OCI-LY1 (cell line): ENCODE measurements around the gene ACAN.

Experiments used
- H2AFZ ChIP-seq: fragments of 200-600 bp; sonication (generic), shearing (Covaris generic); 2 replicates; pipeline ENCODE4 v1.6.0; 2014; ENCODE audit warnings: antibody characterized with exemption, mild to moderate bottlenecking, low read length
- H3F3A ChIP-seq: fragments of 200-600 bp; sonication (generic), shearing (Covaris generic); 2 replicates; pipeline ENCODE4 v1.6.0; 2014; ENCODE audit warnings: mild to moderate bottlenecking, antibody characterized with exemption, low read length, moderate library complexity; ENCODE audit not compliant: insufficient read depth
- H3K27ac ChIP-seq: fragments of 200-600 bp; sonication (generic); 2 replicates; pipeline ENCODE4 v1.5.1; 2014; ENCODE audit warnings: low read length, mixed run types, mild to moderate bottlenecking, low read depth; ENCODE audit not compliant: poor library complexity, severe bottlenecking
- H3K27me3 ChIP-seq: fragments of 200-600 bp; sonication (generic); 2 replicates; pipeline ENCODE4 v1.6.0; 2014; ENCODE audit warnings: antibody characterized with exemption, mild to moderate bottlenecking, low read length, moderate library complexity; ENCODE audit not compliant: insufficient read depth
- H3K36me3 ChIP-seq: fragments of 200-600 bp; sonication (generic); 2 replicates; pipeline ENCODE4 v1.6.1; 2014; ENCODE audit warnings: mild to moderate bottlenecking, antibody characterized with exemption, low read length, moderate library complexity, mixed read lengths; ENCODE audit not compliant: insufficient read depth
- H3K4me1 ChIP-seq: fragments of 200-600 bp; sonication (generic); 2 replicates; pipeline ENCODE4 v1.5.1; 2014; ENCODE audit warnings: mild to moderate bottlenecking, low read length, moderate library complexity; ENCODE audit not compliant: insufficient read depth, severe bottlenecking
- H3K4me2 ChIP-seq: fragments of 200-600 bp; sonication (generic), shearing (Covaris generic); 2 replicates; pipeline ENCODE4 v1.6.1; 2014; ENCODE audit warnings: low read length
- H3K4me3 ChIP-seq: fragments of 200-600 bp; sonication (generic); 2 replicates; pipeline ENCODE4 v1.5.1; 2014; ENCODE audit warnings: low read length, low read depth, mild to moderate bottlenecking, mixed read lengths; ENCODE audit not compliant: poor library complexity, severe bottlenecking
- H3K79me2 ChIP-seq: fragments of 200-600 bp; shearing (Covaris generic); 2 replicates; pipeline ENCODE4 v1.6.1; 2016; ENCODE audit warnings: mixed run types, low read length, mixed read lengths; ENCODE audit not compliant: insufficient read depth
- H3K9ac ChIP-seq: fragments of 200-600 bp; sonication (generic), shearing (Covaris generic); 2 replicates; pipeline ENCODE4 v1.6.1; 2014; ENCODE audit warnings: mild to moderate bottlenecking, low read length, mixed read lengths
- H3K9me2 ChIP-seq: fragments of 200-600 bp; sonication (generic), shearing (Covaris generic); 2 replicates; pipeline ENCODE4 v1.6.1; 2014; ENCODE audit warnings: low read depth, mild to moderate bottlenecking, low read length, mixed read lengths
- H3K9me3 ChIP-seq: fragments of 200-600 bp; shearing (Covaris generic); 2 replicates; pipeline ENCODE4 v1.6.1; 2014; ENCODE audit warnings: low read length, mixed read lengths
- H4K20me1 ChIP-seq: fragments of 200-600 bp; sonication (generic), shearing (Covaris generic); 2 replicates; pipeline ENCODE4 v1.6.0; 2016; ENCODE audit warnings: mild to moderate bottlenecking, low read length; ENCODE audit not compliant: insufficient read depth
- CTCF ChIP-seq: fragments of 200-600 bp; sonication (generic), shearing (Covaris generic); IDR thresholded peaks from 2 replicates; pipeline ENCODE4 v1.5.1; 2017; ENCODE audit warnings: mild to moderate bottlenecking, antibody characterized with exemption, low read length, moderate library complexity, mixed read lengths
- EZH2 ChIP-seq: fragments of 200-600 bp; sonication (generic), shearing (Covaris generic); IDR thresholded peaks from 2 replicates; pipeline ENCODE4 v1.8.0; 2017; ENCODE audit warnings: borderline replicate concordance, mixed run types, mild to moderate bottlenecking, antibody characterized with exemption, low read length, moderate library complexity, mixed read lengths

The ACAN gene

GRCh38 chr15:88791637-88792036 lies 11.6 kb upstream of the ACAN start:
- TF ChIP-seq EZH2 (no peak), CTCF (no peak)
- H3K9me2 ChIP-seq = no peaks in the 10 kb centered on the region
- no peaks in the 10 kb centered on the region for H4K20me1 ChIP-seq
- H3F3A ChIP-seq = no peaks in the 10 kb centered on the region
- H3K27me3 ChIP-seq = 0 out of 2 replicates have a peak, but pooled peaks cover 3% of the 10 kb centered on the region
- no peaks in the 10 kb centered on the region for H3K4me1 ChIP-seq
- no peaks in the 10 kb centered on the region for H3K36me3 ChIP-seq
- no peaks in the 10 kb centered on the region for H3K9me3 ChIP-seq
- H3K9ac ChIP-seq = no peak overlapping the region
- no peak overlapping the region for H3K4me2 ChIP-seq
- no peak overlapping the region for H2AFZ ChIP-seq
- H3K4me3 ChIP-seq = no peak overlapping the region
- H3K27ac ChIP-seq = no peak overlapping the region
- no peaks in the 10 kb centered on the region for H3K79me2 ChIP-seq

GRCh38 chr15:88792342-88793282 lies 10.6 kb upstream of the ACAN start:
- Histone ChIP-seq H3K4me3 (no peak overlapping the region), H3K4me2 (no peak overlapping the region), H3K27me3 (0 out of 2 replicates have a peak, but pooled peaks cover 3% of the 10 kb centered on the region), H3K9ac (no peak overlapping the region), H4K20me1 (no peaks in the 10 kb centered on the region), H3K36me3 (no peaks in the 10 kb centered on the region), H2AFZ (no peak overlapping the region), H3K27ac (no peak overlapping the region), H3K9me3 (no peaks in the 10 kb centered on the region), H3K79me2 (no peaks in the 10 kb centered on the region), H3K9me2 (no peaks in the 10 kb centered on the region), H3F3A (no peaks in the 10 kb centered on the region), H3K4me1 (no peaks in the 10 kb centered on the region)
- no peak for TF ChIP-seq CTCF
- TF ChIP-seq EZH2 = no peak

- H3K9me2 ChIP-seq = no peaks in the 10 kb centered on the region
- H3K4me1 ChIP-seq = no peaks in the 10 kb centered on the region
- no peak overlapping the region for H2AFZ ChIP-seq
- no peaks in the 10 kb centered on the region for H3K36me3 ChIP-seq
- H3K4me3 ChIP-seq = no peak overlapping the region
- TF ChIP-seq EZH2 (no peak), CTCF (no peak)
- H3K9me3 ChIP-seq = no peaks in the 10 kb centered on the region
- H3K9ac ChIP-seq = no peak overlapping the region
- no peaks in the 10 kb centered on the region for H4K20me1 ChIP-seq
- H3K79me2 ChIP-seq = no peaks in the 10 kb centered on the region
- no peaks in the 10 kb centered on the region for H3F3A ChIP-seq
- H3K27me3 ChIP-seq = 0 out of 2 replicates have a peak, but pooled peaks cover 3% of the 10 kb centered on the region
- no peak overlapping the region for H3K4me2 ChIP-seq
- no peak overlapping the region for H3K27ac ChIP-seq
Observed at GRCh38 chr15:88794001-88794400, 9.2 kb upstream of the ACAN start.
